ENCODE results near the gene COLEC11. TPM values are rescaled to one million over a fixed set of nuclear protein-coding genes. Genes with fewer than 3 reads are reported as not detected.

COLEC11 gene
- total RNA-seq, 1 experiment from 2014 or later, result 0.39 TPM

DNA sequence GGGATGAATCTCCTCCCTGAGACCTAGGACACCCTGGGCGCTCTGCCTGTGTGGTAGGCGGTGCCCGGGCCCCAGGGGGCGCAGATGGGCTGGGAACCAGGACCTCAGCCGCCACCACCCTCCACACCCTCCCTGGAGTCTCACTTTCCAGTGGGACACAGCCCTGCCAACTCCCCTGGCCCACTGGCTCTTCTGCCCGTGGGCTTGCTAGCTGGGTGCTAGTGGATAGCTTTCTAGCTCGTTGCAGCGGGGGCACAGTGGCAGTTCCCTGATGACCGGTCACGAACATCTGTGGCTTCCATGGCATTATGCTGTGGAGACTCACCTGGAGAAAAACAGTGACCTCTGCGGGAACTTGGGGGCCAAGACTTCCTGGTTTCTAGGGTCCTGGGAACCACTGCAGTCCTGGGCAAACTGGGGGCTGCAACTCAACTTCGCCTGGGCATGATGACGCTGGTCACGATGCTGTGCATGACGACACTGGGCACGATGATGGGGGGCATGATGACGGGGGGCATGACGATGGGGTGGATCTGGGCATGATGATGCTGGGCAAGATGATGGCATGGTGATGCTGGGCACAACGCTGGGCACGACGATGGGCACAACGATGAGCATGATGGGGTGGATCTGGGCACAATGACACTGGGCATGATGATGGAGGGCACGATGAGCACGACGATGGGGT, 32.0 kb downstream of the COLEC11 start:
- Histone ChIP-seq H3K9me3 (ENCODE audit: control insufficient read depth, low read depth, low read length) (no peaks in the 10 kb centered on the region), H3K4ac (ENCODE audit: low read depth, low read length) (no peak overlapping the region), H4K5ac (ENCODE audit: insufficient read length, low read depth, low read length) (no peak overlapping the region), H2BK5ac (ENCODE audit: insufficient read length, low read length) (no peak overlapping the region), H3K18ac (ENCODE audit: insufficient read length, low read depth, low read length) (no peak overlapping the region), H2BK20ac (ENCODE audit: low read depth, low read length, poor library complexity, severe bottlenecking) (no peak overlapping the region), H3K4me1 (ENCODE audit: insufficient read depth, low read length) (no peaks in the 10 kb centered on the region), H2BK120ac (ENCODE audit: low read depth, low read length, poor library complexity, severe bottlenecking) (no peak overlapping the region), H2AK5ac (ENCODE audit: insufficient read length, low read length) (no peak overlapping the region), H3K23ac (ENCODE audit: insufficient read length, low read depth, low read length) (peak overlapping the region; percentile 55), H4K20me1 (ENCODE audit: control insufficient read depth, insufficient read depth, insufficient read length) (no peaks in the 10 kb centered on the region), H3K79me2 (ENCODE audit: insufficient read depth, low read length) (no peaks in the 10 kb centered on the region), H4K8ac (replicated peaks; ENCODE audit: insufficient read length, low read depth, low read length) (no peak overlapping the region), H3K27ac (ENCODE audit: insufficient read length, low read depth, low read length) (no peak overlapping the region), H3K79me1 (ENCODE audit: insufficient read depth, low read depth, low read length, poor library complexity, severe bottlenecking) (no peaks in the 10 kb centered on the region), H2BK12ac (ENCODE audit: insufficient read length, low read depth, low read length) (no peak overlapping the region), H2AFZ (ENCODE audit: low read length) (no peak overlapping the region), H4K91ac (ENCODE audit: insufficient read length, low read depth, low read length) (no peak overlapping the region), H2BK15ac (ENCODE audit: low read depth, low read length) (no peak overlapping the region), H3K23me2 (ENCODE audit: insufficient read length, low read depth, low read length, poor library complexity, severe bottlenecking) (no peaks in the 10 kb centered on the region), H3K9ac (ENCODE audit: extremely low read depth, insufficient read length, low read length) (no peak overlapping the region), H3T11ph (ENCODE audit: low read length) (no peak overlapping the region), H3K27me3 (ENCODE audit: insufficient read depth, low read length) (no peaks in the 10 kb centered on the region), H3K4me2 (ENCODE audit: insufficient read depth, insufficient read length, low read length) (no peak overlapping the region), H3K14ac (ENCODE audit: insufficient read depth, low read length) (no peak overlapping the region), H3K56ac (ENCODE audit: insufficient read length, low read depth, low read length) (no peak overlapping the region)
- peaks cover 4% of the 10 kb centered on the region for H3K27me3 Mint-ChIP-seq (ENCODE audit: low read depth)
- H3K27ac Mint-ChIP-seq, result no peak overlapping the region; a peak in 1 of 7 replicates
- no CpG with 5 or more reads among the region's 25 CpGs for WGBS (ENCODE audit: extremely low coverage, insufficient read length, low lambda C conversion rate)
- DNase-seq, result peak; percentile 27
- peaks cover 12% of the 10 kb centered on the region in 2 experiments for H3K4me1 Mint-ChIP-seq
- H3K4me3 Mint-ChIP-seq, result no peak overlapping the region
- TF ChIP-seq, protein P1, sequence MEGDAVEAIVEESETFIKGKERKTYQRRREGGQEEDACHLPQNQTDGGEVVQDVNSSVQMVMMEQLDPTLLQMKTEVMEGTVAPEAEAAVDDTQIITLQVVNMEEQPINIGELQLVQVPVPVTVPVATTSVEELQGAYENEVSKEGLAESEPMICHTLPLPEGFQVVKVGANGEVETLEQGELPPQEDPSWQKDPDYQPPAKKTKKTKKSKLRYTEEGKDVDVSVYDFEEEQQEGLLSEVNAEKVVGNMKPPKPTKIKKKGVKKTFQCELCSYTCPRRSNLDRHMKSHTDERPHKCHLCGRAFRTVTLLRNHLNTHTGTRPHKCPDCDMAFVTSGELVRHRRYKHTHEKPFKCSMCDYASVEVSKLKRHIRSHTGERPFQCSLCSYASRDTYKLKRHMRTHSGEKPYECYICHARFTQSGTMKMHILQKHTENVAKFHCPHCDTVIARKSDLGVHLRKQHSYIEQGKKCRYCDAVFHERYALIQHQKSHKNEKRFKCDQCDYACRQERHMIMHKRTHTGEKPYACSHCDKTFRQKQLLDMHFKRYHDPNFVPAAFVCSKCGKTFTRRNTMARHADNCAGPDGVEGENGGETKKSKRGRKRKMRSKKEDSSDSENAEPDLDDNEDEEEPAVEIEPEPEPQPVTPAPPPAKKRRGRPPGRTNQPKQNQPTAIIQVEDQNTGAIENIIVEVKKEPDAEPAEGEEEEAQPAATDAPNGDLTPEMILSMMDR (conservative IDR thresholded peaks at IDR 0.05), result peak; percentile 21; the same call in 1 of the 3 replicates
- no peaks in the 10 kb centered on the region for H3K36me3 Mint-ChIP-seq (ENCODE audit: insufficient read depth in 1 of 3, low read depth in 3 of 3)
- peaks cover 4 to 6% of the 10 kb centered on the region in 2 experiments; a peak in 3 of 5 replicates for H3K9me3 Mint-ChIP-seq

Measured in H9 (cell line).